GM12878 (cell line): ENCODE data around the gene RARS1. TPM values are rescaled to one million over a fixed set of nuclear protein-coding genes. Genes with fewer than 3 reads are reported as not detected.

Experiments used
- ATF7 ChIP-seq: fragments of 450-650 bp; IDR thresholded peaks from 2 replicates; pipeline ENCODE4 v1.6.1; 2016; ENCODE audit warnings: low read depth, mild to moderate bottlenecking
- HCFC1 ChIP-seq: fragments of 150-350 bp; IDR thresholded peaks from 2 replicates; pipeline ENCODE4 v1.6.1; 2014; ENCODE audit warnings: low read length
- HDGF ChIP-seq: fragments of 450-650 bp; IDR thresholded peaks from 2 replicates; pipeline ENCODE4 v1.6.1; 2016; ENCODE audit warnings: antibody characterized with exemption
- MTA3 ChIP-seq: IDR thresholded peaks from 2 replicates; pipeline ENCODE4 v1.6.1; 2012; ENCODE audit warnings: low read length, inconsistent platforms, borderline replicate concordance
- POU2F2 ChIP-seq: IDR thresholded peaks from 3 replicates; pipeline ENCODE4 v1.6.1; 2011; ENCODE audit warnings: low read depth, mild to moderate bottlenecking, low read length, borderline replicate concordance
- SMAD5 ChIP-seq: IDR thresholded peaks from 2 replicates; pipeline ENCODE4 v1.6.1; 2016; ENCODE audit warnings: antibody characterized with exemption, low read depth
- SPI1 ChIP-seq: IDR thresholded peaks from 2 replicates; pipeline ENCODE4 v1.6.1; 2011; ENCODE audit warnings: low read depth, mild to moderate bottlenecking, low read length, moderate library complexity, borderline replicate concordance; ENCODE audit not compliant: insufficient read depth
- TCF12 ChIP-seq: IDR thresholded peaks from 2 replicates; pipeline ENCODE4 v1.6.1; 2011; ENCODE audit warnings: low read depth, mild to moderate bottlenecking, low read length
- YBX1 ChIP-seq: fragments of 450-650 bp; IDR thresholded peaks from 2 replicates; pipeline ENCODE4 v1.6.1; 2016; ENCODE audit warnings: antibody characterized with exemption
- ZNF24 ChIP-seq: fragments of 450-650 bp; IDR thresholded peaks from 2 replicates; pipeline ENCODE4 v1.6.1; 2017; ENCODE audit warnings: antibody characterized with exemption, mild to moderate bottlenecking
- ZNF622 ChIP-seq: fragments of 450-650 bp; IDR thresholded peaks from 2 replicates; pipeline ENCODE4 v1.6.1; 2017; ENCODE audit warnings: mild to moderate bottlenecking, inconsistent platforms
- polyA plus RNA-seq, 11 experiments: library from polyadenylated mRNA; depleted of rRNA in 4 of 11; unstranded in 6 of 11; stranded (reverse) in 5 of 11; fragments of >200 nt; fragmentation: Nextera tagmentation in 4 of 11; fragmentation: Illumina TruSeq in 1 of 11; extraction: Ambion mirVana in 4 of 11; extraction: Trizol in 1 of 11; gene quantifications; 1 replicate in 1 of 11; 2 replicates in 10 of 11; pipeline versions ENCODE4 v1.2.1 to v1.2.3, GENCODE V29; 2011 to 2016; ENCODE audit warnings: inconsistent platforms in 2 of 11, missing spikeins in 2 of 11, low read depth in 1 of 11
- total RNA-seq, 4 experiments: library from RNA; depleted of rRNA in 3 of 4; stranded (reverse); fragments of >200 nt in 3 of 4; fragmentation: Illumina TruSeq in 1 of 4; extraction: Trizol in 1 of 4; gene quantifications; 2 replicates each; pipeline versions ENCODE4 v1.2.1 to v1.2.3, GENCODE V29; 2013 to 2021
- TF ChIP-seq, protein P1 (sequence below): fragments of 450-650 bp; IDR thresholded peaks from 2 replicates; pipeline ENCODE4 v1.6.1; 2017; ENCODE audit warnings: mild to moderate bottlenecking, moderate library complexity
- TF ChIP-seq, protein P2 (sequence below): IDR thresholded peaks from 2 replicates; pipeline ENCODE4 v1.6.1; 2012; ENCODE audit warnings: low read depth, low read length, improper control_type of control experiment
- TF ChIP-seq, protein P3 (sequence below): fragments of 450-650 bp; IDR thresholded peaks from 2 replicates; pipeline ENCODE4 v1.6.1; 2017; ENCODE audit warnings: mild to moderate bottlenecking, moderate library complexity
- TF ChIP-seq, protein P4 (sequence below): IDR thresholded peaks from 2 replicates; pipeline ENCODE4 v1.6.1; 2011; ENCODE audit warnings: borderline replicate concordance, low read depth, mild to moderate bottlenecking, moderate library complexity, mixed read lengths, low read length; ENCODE audit not compliant: insufficient read depth; ENCODE audit errors: extremely low read length
- TF ChIP-seq, protein P5 (sequence below): fragments of 450-650 bp; IDR thresholded peaks from 2 replicates; pipeline ENCODE4 v1.6.1; 2017; ENCODE audit warnings: mild to moderate bottlenecking
- TF ChIP-seq, protein P6 (sequence below): IDR thresholded peaks from 2 replicates; pipeline ENCODE4 v1.6.1; 2012; ENCODE audit warnings: low read depth, low read length, improper control_type of control experiment

Gene RARS1
- total and polyA plus RNA-seq, 10 of the 15 experiments (the other 5 are each of a cell fraction or from before 2014, with no cell fraction given): 80.5 to 127 (median 105) TPM

DNA sequence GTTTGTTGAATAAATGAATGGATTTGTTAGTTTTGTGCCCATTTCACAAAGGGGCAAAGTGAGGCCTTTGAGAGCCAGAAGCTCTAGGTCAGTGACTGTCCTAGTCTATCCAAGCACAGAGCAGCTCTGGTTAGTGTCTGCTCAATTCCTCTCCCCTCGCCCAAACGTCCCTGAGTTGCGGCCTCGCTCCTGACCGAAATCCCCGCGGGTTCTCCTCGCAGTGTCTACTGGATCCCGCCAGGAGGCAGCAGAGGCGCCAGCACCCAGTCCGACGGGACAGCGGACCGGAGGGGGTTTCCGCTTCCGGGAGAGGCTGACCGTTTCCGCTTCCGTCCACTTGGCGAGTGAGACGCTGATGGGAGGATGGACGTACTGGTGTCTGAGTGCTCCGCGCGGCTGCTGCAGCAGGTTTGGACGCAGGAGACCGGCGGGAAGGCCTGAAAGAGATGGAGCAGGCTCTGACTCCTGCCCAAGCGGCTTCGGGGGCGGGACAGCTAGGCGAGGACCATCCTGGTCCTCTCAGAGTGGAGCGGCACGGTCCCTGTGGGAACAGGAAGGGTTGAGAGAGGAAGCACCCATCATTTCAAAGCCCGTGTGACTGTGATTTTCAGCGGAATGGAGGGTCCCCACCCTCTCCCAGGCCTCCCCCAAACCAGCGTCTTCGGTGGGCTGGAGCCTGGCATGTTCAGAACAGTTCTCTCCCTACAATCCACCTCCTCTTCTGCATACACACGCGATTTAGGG is at the start of gene RARS1 (continued):
- TF ChIP-seq, protein P1, sequence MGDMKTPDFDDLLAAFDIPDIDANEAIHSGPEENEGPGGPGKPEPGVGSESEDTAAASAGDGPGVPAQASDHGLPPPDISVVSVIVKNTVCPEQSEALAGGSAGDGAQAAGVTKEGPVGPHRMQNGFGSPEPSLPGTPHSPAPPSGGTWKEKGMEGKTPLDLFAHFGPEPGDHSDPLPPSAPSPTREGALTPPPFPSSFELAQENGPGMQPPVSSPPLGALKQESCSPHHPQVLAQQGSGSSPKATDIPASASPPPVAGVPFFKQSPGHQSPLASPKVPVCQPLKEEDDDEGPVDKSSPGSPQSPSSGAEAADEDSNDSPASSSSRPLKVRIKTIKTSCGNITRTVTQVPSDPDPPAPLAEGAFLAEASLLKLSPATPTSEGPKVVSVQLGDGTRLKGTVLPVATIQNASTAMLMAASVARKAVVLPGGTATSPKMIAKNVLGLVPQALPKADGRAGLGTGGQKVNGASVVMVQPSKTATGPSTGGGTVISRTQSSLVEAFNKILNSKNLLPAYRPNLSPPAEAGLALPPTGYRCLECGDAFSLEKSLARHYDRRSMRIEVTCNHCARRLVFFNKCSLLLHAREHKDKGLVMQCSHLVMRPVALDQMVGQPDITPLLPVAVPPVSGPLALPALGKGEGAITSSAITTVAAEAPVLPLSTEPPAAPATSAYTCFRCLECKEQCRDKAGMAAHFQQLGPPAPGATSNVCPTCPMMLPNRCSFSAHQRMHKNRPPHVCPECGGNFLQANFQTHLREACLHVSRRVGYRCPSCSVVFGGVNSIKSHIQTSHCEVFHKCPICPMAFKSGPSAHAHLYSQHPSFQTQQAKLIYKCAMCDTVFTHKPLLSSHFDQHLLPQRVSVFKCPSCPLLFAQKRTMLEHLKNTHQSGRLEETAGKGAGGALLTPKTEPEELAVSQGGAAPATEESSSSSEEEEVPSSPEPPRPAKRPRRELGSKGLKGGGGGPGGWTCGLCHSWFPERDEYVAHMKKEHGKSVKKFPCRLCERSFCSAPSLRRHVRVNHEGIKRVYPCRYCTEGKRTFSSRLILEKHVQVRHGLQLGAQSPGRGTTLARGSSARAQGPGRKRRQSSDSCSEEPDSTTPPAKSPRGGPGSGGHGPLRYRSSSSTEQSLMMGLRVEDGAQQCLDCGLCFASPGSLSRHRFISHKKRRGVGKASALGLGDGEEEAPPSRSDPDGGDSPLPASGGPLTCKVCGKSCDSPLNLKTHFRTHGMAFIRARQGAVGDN: peak; percentile 36; the same call in 1 of the 2 replicates
- TF ChIP-seq ZNF622 (no peak), ATF7 (no peak), SPI1 (peak; percentile 32; the same call in 1 of the 2 replicates), SMAD5 (peak; percentile 93), POU2F2 (peak; percentile 72; the same call in 1 of the 3 replicates), TCF12 (peak; percentile 25; the same call in 1 of the 2 replicates), HDGF (no peak; the same call in 1 of the 2 replicates), YBX1 (no peak), MTA3 (no peak; the same call in 1 of the 2 replicates), HCFC1 (peak; percentile 77), ZNF24 (peak; percentile 96)
- TF ChIP-seq, protein P2, sequence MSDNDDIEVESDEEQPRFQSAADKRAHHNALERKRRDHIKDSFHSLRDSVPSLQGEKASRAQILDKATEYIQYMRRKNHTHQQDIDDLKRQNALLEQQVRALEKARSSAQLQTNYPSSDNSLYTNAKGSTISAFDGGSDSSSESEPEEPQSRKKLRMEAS: no peak
- TF ChIP-seq, protein P3, sequence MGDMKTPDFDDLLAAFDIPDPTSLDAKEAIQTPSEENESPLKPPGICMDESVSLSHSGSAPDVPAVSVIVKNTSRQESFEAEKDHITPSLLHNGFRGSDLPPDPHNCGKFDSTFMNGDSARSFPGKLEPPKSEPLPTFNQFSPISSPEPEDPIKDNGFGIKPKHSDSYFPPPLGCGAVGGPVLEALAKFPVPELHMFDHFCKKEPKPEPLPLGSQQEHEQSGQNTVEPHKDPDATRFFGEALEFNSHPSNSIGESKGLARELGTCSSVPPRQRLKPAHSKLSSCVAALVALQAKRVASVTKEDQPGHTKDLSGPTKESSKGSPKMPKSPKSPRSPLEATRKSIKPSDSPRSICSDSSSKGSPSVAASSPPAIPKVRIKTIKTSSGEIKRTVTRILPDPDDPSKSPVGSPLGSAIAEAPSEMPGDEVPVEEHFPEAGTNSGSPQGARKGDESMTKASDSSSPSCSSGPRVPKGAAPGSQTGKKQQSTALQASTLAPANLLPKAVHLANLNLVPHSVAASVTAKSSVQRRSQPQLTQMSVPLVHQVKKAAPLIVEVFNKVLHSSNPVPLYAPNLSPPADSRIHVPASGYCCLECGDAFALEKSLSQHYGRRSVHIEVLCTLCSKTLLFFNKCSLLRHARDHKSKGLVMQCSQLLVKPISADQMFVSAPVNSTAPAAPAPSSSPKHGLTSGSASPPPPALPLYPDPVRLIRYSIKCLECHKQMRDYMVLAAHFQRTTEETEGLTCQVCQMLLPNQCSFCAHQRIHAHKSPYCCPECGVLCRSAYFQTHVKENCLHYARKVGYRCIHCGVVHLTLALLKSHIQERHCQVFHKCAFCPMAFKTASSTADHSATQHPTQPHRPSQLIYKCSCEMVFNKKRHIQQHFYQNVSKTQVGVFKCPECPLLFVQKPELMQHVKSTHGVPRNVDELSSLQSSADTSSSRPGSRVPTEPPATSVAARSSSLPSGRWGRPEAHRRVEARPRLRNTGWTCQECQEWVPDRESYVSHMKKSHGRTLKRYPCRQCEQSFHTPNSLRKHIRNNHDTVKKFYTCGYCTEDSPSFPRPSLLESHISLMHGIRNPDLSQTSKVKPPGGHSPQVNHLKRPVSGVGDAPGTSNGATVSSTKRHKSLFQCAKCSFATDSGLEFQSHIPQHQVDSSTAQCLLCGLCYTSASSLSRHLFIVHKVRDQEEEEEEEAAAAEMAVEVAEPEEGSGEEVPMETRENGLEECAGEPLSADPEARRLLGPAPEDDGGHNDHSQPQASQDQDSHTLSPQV: peak; percentile 46; the same call in 1 of the 2 replicates
- TF ChIP-seq, protein P4, sequence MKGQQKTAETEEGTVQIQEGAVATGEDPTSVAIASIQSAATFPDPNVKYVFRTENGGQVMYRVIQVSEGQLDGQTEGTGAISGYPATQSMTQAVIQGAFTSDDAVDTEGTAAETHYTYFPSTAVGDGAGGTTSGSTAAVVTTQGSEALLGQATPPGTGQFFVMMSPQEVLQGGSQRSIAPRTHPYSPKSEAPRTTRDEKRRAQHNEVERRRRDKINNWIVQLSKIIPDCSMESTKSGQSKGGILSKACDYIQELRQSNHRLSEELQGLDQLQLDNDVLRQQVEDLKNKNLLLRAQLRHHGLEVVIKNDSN: no peak
- TF ChIP-seq, protein P5, sequence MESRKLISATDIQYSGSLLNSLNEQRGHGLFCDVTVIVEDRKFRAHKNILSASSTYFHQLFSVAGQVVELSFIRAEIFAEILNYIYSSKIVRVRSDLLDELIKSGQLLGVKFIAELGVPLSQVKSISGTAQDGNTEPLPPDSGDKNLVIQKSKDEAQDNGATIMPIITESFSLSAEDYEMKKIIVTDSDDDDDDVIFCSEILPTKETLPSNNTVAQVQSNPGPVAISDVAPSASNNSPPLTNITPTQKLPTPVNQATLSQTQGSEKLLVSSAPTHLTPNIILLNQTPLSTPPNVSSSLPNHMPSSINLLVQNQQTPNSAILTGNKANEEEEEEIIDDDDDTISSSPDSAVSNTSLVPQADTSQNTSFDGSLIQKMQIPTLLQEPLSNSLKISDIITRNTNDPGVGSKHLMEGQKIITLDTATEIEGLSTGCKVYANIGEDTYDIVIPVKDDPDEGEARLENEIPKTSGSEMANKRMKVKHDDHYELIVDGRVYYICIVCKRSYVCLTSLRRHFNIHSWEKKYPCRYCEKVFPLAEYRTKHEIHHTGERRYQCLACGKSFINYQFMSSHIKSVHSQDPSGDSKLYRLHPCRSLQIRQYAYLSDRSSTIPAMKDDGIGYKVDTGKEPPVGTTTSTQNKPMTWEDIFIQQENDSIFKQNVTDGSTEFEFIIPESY: no peak
- TF ChIP-seq, protein P6, sequence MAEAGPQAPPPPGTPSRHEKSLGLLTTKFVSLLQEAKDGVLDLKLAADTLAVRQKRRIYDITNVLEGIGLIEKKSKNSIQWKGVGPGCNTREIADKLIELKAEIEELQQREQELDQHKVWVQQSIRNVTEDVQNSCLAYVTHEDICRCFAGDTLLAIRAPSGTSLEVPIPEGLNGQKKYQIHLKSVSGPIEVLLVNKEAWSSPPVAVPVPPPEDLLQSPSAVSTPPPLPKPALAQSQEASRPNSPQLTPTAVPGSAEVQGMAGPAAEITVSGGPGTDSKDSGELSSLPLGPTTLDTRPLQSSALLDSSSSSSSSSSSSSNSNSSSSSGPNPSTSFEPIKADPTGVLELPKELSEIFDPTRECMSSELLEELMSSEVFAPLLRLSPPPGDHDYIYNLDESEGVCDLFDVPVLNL: no peak
